ENCODE results near the gene EFCAB12.

Gene EFCAB12

DNA sequence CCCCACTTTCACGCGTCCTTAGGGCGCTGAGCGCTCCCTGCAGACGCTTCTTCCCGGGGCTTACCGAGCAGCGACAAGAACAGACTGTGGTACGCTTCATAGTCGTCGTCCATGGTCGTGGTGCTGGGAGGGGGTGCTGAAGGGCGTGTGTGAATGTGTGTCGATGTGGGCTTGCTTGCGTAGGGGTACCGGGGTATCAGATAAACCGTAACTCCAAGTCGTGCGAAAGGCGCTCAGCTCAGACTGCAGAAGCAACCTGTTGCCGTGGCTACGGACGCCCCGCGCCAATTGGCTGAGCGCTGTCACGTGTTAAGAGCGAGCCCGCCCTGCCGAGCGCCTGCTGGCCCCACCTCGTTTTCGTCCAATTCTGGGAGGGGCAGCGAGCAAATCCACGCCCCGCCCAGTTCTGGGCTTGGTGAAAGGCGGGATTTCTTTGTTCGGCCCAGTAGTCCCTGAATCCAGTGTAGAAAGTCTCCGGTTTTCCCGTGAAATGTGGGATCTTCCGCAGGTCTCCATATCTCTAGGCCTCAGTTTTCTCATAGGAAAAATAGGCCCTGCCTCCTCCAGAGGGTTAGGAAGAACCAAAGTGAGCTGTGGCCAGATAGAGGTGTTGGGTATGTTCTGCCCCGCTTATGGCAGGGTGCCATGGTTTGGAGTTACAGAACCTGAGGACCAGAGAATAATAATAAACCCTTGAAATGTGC lies at the start of gene EFCAB12:
TSS of gene EFCAB12 (minus strand) at position 261 of the 704 bp plus-strand sequence. CDS start at position 113, 148 bp downstream.
- peak; percentile 92 for DNase-seq

DNA sequence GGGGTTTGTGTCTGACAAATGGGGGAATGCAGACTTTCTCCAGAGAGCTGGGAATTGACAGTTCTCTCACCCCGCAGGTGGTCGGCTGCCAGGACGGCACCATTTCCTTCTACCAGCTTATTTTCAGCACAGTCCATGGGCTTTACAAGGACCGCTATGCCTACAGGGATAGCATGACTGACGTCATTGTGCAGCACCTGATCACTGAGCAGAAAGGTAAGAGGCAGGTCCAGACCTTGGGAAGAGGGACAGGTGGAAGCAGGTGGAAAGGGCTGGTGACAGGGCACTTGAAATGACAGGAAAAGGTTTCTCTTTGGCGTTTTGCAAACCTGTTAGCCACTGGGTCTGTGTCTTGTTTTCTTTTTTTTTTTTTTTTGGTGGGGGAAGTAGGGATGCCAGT lies 48.1 kb upstream of the EFCAB12 start:
- DNase-seq: no peak

DNA sequence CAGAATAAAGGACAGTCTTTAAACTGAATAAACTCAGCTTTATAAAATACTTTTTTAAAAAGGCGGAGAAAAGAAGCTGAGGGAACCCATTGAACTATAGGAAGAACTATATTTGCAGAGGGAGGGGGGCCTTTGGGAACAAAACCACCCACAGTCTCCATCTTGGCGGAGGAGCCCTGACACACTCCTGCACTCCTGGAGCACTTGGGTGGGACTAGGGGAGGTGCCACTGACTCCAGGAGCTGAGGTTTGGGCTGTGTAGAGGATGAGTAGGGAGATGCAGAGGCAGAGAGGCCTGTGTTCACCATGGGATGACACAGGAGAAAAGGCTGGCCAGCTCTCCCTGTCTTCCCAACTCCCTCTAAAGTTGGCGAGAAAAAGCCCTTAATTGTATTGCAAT lies 47.4 kb upstream of the EFCAB12 start:
- DNase-seq: no peak

DNA sequence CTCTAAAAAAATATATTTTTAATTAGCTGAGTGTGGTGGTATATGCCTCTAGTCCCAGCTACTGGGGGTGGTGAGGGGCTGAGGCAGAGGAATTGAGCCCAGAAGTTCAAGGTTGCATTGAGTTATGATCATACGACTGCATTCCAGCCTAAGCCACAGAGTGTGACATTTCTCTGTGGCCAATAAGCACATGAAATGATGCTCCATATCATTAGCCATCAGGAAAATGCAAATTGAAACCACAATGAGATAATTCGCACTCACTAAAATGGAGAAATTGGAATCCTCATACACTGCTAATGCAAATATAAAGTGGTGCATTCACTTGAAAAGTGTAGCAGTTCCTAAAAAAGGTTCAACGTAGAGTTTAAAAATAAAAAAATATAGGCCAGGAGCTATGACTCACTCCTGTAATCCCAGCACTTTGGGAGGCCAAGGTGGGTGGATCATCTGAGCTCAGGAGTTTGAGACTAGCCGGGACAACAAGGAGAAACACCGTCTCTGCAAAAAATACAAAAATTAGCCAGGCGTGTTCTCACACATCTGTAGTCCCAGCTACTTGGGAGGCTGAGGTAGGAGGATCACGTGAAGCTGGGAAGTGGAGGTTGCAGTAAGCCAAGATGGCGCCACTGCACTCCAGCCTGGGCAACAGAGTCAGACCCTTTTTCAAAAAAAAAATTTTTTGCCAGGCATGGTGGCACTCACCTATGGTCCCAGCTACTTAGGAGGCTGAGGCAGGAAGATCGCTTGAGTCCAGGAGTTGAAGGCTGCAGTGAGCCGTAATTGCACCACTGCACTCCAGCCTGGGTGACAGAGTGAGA lies 46.8 kb upstream of the EFCAB12 start:
- no peak for DNase-seq

DNA sequence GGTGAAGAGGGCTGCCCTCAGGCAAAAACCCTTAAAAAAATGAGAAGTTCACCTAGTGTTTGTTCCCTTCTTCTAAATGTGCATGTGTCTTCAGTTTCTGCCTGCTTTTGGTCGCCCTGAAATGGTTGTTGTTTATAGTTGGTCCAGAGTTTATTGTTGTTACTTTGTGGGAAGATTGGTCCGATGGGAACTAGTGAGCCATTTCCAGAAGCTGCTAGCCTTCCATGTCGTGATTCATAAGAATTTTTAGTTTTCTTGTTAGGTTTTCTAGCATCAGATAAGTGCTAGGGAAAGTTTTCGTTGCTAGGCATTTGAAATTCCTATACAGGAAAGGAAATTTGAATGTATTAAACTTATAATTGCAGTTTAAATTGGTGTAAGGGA lies 45.3 kb upstream of the EFCAB12 start:
- DNase-seq: no peak

DNA sequence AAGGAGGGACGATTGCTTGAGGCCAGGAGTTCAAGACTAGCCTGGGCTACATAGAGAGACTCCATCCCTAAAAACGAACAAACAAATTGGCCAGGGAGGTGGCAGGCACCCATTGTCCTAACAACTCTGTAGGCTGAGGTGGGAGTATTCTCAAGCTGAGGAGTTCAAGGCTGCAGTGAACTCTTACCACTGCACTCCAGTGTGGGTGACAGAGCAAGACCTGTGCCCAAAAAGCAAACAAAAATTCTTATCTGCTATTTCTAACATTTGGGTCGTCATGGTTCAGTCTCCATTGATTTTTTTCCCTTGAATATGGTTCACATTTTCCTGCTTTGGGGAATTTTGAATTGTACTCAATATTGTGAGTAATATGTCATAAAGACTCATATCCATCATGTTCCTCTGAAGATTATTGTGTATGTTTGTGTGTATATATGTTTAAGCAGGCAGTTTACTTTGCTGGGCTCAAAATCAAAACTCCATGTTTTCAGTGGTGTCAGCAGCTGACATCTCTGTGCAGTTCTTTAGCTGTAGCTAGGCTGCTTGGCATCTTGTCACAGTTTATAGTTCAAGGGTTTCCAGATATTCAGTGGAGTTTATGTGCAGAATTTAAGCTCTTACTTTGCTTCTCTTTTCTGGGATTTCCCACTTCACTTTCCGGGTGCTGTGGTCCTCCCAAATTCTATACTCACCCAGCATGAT lies 44.8 kb upstream of the EFCAB12 start:
- DNase-seq: no peak

DNA sequence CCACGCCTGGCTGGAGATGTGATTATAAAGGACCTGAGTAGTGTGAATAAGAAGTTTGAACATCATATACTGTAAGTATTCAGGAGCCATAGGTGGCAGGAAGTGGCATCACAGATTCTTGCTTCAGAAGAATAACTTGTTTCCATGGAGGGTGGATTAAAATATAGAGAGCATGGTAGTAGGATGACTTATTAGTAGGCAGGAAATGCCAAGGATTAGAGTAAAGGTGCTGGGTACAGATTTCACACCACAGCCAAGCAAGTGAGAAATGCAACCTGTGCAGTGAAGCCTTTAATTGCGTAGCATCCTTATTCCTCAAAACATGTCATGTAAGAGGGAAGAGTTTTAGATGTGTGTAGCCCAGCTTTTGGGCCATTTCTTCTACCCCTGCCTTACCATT lies 42.4 kb upstream of the EFCAB12 start:
- no peak for DNase-seq

DNA sequence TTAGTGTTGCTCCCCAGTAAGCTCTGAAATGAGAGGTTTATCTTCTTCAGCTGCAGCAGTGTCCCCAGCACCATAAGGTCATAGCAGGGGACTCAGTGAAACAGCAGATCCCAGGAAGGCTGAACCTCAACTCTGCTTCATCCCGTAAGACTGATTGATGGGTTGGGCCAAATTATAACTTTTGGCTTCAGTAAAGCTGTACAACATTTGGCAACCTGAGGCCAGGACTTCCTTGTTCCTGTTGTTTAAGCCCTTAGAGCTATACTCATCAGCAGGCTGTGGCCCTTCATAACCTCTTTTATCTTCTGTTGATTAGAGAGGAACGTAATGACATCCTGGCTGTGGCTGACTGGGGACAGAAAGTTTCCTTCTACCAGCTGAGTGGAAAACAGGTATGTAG lies 40.6 kb upstream of the EFCAB12 start:
- DNase-seq: no peak

DNA sequence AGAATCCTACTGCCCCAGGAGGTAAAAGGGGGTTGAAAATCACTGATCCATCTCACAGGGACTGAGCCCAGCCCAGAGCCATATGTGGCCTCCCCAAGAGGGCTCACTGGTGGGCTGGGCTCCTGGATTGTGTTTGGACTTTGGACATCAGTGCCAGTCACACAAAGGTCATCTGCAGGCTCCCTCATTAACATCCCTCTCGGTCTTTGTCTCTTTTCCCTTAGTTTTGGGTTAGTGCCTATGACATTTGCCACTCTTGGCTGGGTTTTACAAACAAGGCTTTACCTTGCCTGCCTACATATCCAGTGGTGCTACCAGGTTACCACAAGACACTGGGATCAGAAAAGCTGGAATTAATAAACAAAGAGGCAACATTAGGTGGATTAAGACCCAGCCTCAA lies 39.5 kb upstream of the EFCAB12 start:
- DNase-seq: no peak

DNA sequence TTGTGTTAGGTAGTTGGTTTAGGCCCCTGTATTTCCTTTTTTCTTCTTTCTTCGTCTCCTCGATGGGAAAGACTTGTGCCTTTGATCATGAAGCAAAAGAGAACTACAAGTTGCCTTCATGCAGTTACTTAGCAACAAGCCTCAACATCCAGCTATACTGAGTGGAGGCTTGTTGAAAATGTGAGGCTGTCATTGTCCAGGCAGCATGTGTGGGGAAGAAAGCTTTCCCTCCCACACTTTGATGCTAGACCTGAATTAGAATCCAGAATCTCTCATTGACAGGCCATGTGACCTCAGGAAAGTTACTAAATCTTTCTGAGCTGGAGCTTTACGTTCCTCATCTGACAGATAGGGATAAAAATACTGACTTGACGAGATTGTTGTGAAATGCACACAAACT lies 35.3 kb upstream of the EFCAB12 start:
- DNase-seq: no peak

DNA sequence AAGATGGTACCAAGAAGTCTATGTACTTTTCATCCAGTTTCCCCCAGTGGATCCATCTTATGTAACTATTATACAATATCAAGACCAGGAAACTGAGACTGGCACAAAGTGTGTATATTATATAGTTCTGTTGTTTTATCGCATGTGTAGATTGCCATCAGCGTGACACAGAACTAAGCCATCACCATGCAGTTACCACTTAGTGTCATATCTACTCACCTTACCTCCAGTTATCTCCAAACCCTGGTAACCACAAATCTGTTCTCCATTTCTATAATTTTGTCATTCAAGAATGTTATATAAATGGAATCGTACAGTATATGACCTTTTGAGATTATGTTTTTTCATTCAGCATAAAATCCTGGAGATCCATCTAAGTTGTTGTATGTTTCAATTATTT lies 34.7 kb upstream of the EFCAB12 start:
- no peak for DNase-seq

DNA sequence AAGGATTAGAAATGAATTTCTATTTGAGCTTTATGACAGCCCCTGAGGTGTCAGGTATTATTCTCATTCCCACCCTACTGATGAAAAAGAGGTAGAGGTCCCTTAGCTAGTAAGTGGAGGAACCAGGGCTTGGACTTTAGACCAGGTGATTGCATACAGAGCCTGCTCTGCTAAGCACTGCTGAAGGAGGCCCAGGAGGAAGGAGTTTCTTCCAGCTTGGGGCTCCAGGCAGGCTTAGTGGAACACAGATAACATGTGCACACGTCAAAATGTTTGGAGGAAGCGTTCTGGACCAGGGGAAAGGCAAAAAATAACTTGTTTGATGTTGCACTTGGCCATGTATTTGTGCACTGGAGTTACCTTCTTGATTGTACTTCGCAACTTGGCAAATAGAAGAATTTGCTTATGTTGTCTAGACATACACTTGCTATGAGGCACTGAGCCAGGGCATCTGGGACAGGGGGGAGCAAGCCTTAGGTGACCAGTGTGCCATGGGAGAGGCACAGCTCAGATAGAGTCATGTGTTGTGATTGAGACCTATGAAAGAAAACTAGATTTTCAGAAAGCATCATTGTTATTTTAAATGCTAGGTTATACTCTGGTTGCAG lies 34.0 kb upstream of the EFCAB12 start:
- no peak for DNase-seq

DNA sequence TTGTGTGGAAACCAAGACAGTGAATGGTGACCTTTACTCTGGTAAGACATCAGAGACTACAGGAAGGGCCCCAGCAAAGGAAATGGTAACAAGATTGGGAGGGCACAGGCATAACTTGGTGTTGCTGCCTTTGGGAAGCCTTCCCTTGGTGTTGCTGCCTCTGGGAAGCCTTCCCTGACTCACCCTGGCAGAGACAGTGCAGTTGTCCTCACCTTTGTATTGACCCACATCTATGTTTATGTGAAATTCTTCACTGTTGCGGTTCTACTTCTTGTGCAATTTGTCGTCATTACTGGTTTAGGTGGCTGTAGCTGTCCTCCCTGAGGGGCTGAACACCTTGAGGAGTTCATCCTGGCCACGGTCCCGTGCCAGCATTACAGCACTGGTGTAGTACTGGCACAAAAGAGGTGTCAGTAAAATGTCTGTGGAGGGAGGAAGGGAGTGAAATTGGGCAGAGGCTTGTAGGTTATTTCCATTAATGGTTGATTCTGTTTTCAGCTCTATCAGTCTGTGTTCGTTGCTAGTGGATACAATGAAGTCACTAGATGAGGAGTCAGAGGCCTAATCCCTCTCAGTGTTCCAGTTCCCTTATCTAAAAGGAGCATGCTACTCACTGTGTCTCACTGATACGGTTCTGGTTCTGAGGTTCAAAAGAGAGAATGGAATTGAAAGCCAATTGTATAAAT lies 33.2 kb upstream of the EFCAB12 start:
- no peak for DNase-seq

DNA sequence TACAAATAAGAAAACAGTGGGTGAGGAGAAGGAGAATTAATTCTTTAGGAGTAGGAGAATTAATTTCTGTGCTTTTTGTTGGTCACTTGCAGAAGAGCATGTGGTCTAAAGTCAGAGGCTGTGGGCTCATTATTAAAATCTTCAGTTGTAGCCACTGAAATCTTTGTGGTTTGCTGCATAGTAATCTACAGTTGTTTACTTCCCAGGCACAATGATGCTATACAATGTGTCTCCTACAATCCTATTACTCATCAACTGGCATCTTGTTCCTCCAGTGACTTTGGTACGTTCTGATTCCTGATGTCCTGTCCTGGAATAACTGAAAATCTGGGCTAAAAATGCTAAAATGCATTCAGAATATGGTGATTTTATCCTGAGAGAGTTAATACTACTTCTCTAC lies 32.6 kb upstream of the EFCAB12 start:
- no peak for DNase-seq

DNA sequence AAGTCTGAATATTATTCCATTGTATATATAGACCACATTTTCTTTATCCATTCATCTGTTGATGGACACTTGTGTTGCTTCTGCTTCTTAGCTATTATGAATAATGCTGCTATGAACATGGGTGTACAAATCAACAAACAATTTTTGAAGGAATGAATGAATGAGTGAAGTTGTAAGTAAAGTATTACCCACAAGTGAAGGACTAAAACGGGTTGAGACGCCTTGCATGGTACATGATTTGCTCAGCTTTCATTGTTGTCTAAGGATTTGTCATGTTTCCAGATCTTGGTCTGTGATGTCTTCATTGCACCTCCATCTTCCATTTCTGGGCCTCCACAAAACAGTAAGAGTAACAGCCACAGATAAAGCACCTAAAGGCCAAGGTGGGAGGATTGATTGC lies 32.1 kb upstream of the EFCAB12 start:
- no peak for DNase-seq

DNA sequence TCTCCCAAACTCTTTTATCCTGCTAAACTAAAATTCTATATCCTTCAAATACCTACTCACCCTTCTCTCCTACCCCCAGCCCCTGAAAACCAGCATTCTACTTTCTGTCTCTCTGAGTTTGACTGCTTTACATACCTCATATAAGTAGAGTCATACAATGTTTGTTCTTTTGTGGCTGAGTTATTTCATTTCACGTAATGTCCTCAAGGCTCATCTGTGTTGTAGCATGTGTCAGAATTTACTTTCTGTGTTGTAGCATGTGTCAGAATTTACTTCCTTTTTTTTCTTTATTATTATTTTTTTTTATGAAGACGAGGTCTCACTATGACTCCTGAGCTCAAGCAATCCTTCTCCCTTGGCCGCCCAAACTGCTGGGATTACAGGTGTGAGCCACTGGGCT lies 31.7 kb upstream of the EFCAB12 start:
- DNase-seq: no peak

DNA sequence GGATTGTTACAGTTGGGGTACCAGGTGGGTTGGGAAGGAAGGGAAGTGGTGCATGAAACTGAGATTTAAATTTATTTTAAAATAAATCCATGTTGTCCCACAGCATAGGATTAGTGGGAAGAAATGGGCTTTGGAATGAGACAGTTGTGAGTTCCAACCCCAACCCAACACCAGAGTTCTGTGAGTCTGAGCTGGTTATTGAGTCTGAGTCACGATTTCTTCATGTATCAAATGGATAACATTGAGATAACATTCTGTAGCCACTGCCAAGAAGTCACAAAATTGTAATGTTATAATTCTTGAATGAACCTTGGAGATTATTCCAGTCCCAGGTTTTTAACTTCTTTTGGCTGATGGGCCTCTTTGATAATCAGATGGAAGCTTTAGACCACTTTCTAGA lies 25.3 kb upstream of the EFCAB12 start:
- no peak for DNase-seq

DNA sequence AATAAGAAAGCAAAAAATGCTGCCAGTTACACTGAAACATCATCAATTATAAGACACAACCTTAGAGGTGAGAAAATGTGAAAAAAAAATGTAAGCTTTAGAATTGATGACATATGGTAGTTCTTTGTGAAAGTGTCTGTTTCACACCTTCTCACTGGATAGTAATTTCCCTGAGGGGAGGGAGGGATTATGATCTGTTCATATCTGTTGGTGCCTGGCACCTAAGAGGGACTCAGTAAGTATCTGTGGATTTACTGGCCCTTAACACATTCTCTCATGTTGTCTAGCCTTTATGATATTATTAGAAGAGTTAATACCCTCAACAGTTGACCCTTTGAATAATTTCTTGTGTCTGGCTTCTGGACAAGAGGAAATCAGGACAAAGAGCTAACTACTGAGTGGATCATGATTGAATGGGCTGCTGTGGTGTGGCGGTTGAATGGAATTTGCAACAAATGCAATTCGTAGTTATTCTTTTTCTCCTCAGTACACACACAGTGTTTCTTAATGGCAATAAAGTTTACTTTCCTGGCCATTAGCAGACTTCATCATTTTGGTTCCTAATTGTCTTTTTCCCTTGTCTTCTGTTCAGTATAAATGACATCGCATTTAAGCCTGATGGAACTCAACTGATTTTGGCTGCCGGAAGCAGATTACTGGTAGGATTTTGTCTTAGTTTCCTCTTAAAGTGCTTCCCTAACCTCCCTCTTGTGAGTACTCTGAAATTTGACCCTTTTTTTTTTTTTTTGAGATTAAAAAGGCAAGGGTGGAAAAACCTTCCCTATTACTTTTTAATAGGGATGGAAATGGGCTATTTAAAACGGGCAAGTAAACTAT lies 21.1 kb upstream of the EFCAB12 start:
- DNase-seq: no peak

DNA sequence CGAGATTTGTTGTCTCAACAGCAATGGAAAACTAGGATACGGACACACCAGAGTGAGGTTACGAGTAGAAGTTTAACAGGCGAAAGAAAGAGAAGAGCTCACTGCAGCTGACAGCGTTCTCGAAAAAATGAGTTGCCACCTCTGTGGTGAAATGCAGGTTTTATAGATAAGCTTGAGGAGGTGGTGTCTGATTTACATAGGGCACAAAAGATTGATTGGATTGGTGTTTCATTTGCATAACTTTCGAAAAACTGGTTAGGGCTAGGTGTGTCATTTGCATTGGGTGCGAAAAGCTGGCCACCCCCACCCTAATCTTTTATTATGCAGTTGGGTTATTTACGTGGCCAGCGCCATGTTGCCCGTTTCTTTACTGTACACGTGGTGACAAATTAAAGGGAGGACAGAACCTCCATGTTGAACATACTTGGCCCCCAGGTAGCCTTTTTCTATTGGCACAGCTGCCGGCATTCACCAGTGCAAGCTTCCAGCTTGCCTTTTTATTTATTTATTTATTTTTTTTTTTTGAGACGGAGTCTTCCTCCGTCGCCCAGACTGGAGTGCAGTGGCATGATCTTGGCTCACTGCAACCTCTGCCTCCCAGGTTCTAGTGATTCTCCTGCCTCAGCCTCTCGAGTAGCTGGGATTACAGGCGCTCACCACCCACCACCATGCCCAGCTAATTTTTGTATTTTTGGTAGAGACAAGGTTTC lies 19.9 kb upstream of the EFCAB12 start:
- no peak for DNase-seq

DNA sequence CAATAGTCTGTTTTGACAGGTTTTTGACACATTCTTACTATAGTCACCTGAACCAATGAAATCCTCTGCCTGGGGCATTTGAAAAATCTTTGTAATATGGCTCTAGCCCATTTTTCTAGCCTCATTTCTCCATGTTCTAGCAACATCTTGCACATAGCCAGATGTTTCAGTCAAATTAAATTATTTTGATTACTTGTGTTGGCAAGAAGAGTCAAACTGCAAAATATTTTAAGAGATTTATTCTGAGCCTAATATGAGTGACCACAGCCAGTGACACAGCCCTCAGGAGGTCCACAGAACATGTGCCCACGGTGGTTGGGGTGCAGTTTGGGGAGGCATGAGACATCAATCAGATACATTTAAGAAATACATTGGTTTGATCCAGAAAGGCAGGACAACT lies 18.5 kb upstream of the EFCAB12 start:
- DNase-seq: no peak

DNA sequence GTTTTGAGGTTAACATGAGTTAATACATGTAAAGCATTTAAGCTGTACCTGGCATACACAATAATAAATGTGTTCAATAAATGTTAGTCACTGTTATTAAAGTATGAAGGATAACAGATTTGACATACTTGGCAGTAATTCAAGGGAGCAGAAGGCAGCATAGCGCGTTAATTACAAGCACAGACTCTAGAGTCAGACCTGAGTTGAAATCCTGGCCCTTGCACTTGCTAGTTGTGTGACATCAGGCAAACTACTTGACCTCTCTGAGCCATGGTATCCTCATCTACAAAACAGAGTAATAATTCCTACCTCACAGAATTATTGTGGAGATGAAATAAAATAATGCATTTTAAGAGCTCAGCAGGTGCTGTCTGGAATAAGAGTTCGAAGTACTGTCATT lies 17.0 kb upstream of the EFCAB12 start:
- no peak for DNase-seq

All from CD4-positive, alpha-beta T cell treated with Interleukin-17A for 1 hour (primary cell).